PC-3 (cell line): ENCODE measurements around the gene CCNB2.

Source experiments
- CTCF ChIP-seq: fragments of 300-600 bp; sonication (generic); conservative IDR thresholded peaks from 2 replicates; pipeline ENCODE4 v1.5.1; 2017; ENCODE audit warnings: antibody characterized with exemption, low read depth, mild to moderate bottlenecking, low read length
- EZH2phosphoT487 ChIP-seq: fragments of 300-600 bp; sonication (generic); IDR thresholded peaks from 2 replicates; pipeline ENCODE4 v1.6.1; 2018; ENCODE audit warnings: mild to moderate bottlenecking, antibody characterized with exemption, low read length, borderline replicate concordance

DNA sequence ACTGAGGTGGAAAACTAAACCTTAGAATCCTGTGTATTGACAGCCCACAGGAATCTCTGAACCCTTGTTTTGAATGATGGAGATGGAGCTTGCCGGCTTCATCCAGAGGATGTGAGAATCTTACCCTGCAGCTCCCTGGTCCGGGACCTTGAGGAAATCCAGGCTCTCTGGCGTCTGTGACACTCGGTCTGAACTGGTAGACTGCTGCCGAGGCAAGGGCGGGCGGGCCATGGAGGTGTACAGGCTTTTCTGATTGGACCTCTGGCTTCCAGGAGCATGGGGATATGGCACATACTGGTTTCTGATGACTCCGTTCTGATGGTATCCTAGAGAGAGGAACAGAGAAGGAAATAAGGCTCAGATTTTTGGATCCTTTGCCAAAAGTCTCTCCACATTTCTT is 48.5 kb downstream of the CCNB2 start:
- no peak for TF ChIP-seq CTCF
- no peak for TF ChIP-seq EZH2phosphoT487
